A549 (cell line): ENCODE results near the gene WDR18. TPM values are rescaled to one million over a fixed set of nuclear protein-coding genes. Genes with fewer than 3 reads are reported as not detected.

ENCODE experiments used
- ATAC-seq, 2 experiments: fragments of 200-7000 bp in 1 of 2; fragments of >200 bp in 1 of 2; cut with Nextera tagmentation in 1 of 2; cut with Tn5 transposase in 1 of 2; 3 replicates each; pipeline versions ENCODE4 v1.8.0 to v1.9.1; 2018 to 2020; ENCODE audit warnings: mild to moderate bottlenecking in 1 of 2, moderate library complexity in 1 of 2
- CTCF ChIA-PET: fragments of 300-600 bp; sonication (Branson Sonifier 250); formaldehyde crosslinking; extraction: SDS; loops from one replicate; lab custom pipeline; 2021; ENCODE audit warnings: antibody characterized with exemption, inconsistent platforms; lab: Yijun Ruan, JAX
- POLR2A ChIA-PET: fragments of 350-600 bp; formaldehyde crosslinking; extraction: SDS; loops from one replicate; lab custom pipeline; 2021; ENCODE audit warnings: antibody characterized with exemption, inconsistent platforms; lab: Yijun Ruan, JAX
- DNase-seq, 2 experiments: peaks; one replicate each; pipeline versions ENCODE4 v3.0.0 to v3.0.0-alpha.2; 2011 to 2016; ENCODE audit warnings: low read depth in 1 of 2, low spot score in 1 of 2
- FAIRE-seq: peaks from 2 replicates; lab custom pipeline; 2011; peaks lifted over from hg19 to GRCh38; lab: Jason Lieb, UNC
- H3K27ac ChIP-seq, 2 experiments: fragments of >200 bp; sonication (Bioruptor Twin); formaldehyde crosslinking; 3 replicates each; pipeline ENCODE4 v1.5.1; 2016 to 2017
- H3K4me1 ChIP-seq: fragments of >200 bp; sonication (Bioruptor Twin); formaldehyde crosslinking; 3 replicates; pipeline ENCODE4 v1.6.1; 2016
- H3K4me2 ChIP-seq: fragments of >200 bp; sonication (Bioruptor Twin); formaldehyde crosslinking; 3 replicates; pipeline ENCODE4 v1.6.1; 2016
- H3K4me3 ChIP-seq: fragments of >200 bp; sonication (Bioruptor Twin); formaldehyde crosslinking; 3 replicates; pipeline ENCODE4 v1.5.1; 2016
- H3K9me3 ChIP-seq: fragments of >200 bp; sonication (Bioruptor Twin); formaldehyde crosslinking; 3 replicates; pipeline ENCODE4 v1.6.1; 2016
- CHD4 ChIP-seq: fragments of 200-600 bp; sonication (generic); IDR thresholded peaks from 2 replicates; pipeline ENCODE4 v1.6.1; 2016; ENCODE audit warnings: antibody characterized with exemption, mild to moderate bottlenecking, borderline replicate concordance
- CTCF ChIP-seq: fragments of >200 bp; sonication (Bioruptor Twin); formaldehyde crosslinking; IDR thresholded peaks from 3 replicates; pipeline ENCODE4 v1.5.1; 2016
- GATA3 ChIP-seq: IDR thresholded peaks from 2 replicates; pipeline ENCODE4 v1.6.1; 2012; ENCODE audit warnings: borderline replicate concordance
- HOXB13 ChIP-seq: fragments of 250-450 bp; sonication (Bioruptor Pico); IDR thresholded peaks from 2 replicates; pipeline ENCODE4 v1.5.0; 2020; ENCODE audit warnings: low read depth, mild to moderate bottlenecking, moderate library complexity
- HOXB5 ChIP-seq: fragments of 250-450 bp; sonication (Bioruptor Pico); IDR thresholded peaks from 2 replicates; pipeline ENCODE4 v1.5.0; 2020; ENCODE audit warnings: mild to moderate bottlenecking, moderate library complexity
- JUN ChIP-seq, 2 experiments: fragments of >200 bp; sonication (Bioruptor Twin); formaldehyde crosslinking; IDR thresholded peaks; 2 replicates in 1 of 2; 3 replicates in 1 of 2; pipeline ENCODE4 v1.6.1; 2016 to 2017
- KDM1A ChIP-seq: fragments of 200-600 bp; sonication (generic); IDR thresholded peaks from 2 replicates; pipeline ENCODE4 v1.6.1; 2016; ENCODE audit warnings: low read depth, mild to moderate bottlenecking
- MAX ChIP-seq: IDR thresholded peaks from 2 replicates; pipeline ENCODE4 v1.6.1; 2012
- MYC ChIP-seq: IDR thresholded peaks from 2 replicates; pipeline ENCODE4 v1.6.1; 2012; ENCODE audit warnings: mild to moderate bottlenecking, inconsistent platforms, low read length, improper control_type of control experiment, borderline replicate concordance
- POLR2A ChIP-seq: IDR thresholded peaks from 2 replicates; pipeline ENCODE4 v1.6.1; 2012; ENCODE audit warnings: mild to moderate bottlenecking, low read length
- ZFP36 ChIP-seq: fragments of 450-650 bp; IDR thresholded peaks from 2 replicates; pipeline ENCODE4 v1.6.1; 2014; ENCODE audit warnings: borderline replicate concordance; ENCODE audit not compliant: partially characterized antibody
- WGBS: methylation state at CpG from one replicate; pipeline ENCODE4 v1.1.6; 2017; ENCODE audit errors: missing lambda C conversion rate; 5-methylcytosine and 5-hydroxymethylcytosine counted together
- polyA plus RNA-seq, 4 experiments: library from polyadenylated mRNA; depleted of rRNA in 3 of 4; stranded (reverse); fragments of >200 nt; fragmentation: RNase III in 1 of 4; extraction: RNeasy Plus Mini Kit Qiagen cat#74134 plus additional on column Dnase treatment in 1 of 4; gene quantifications; 2 replicates in 3 of 4; 3 replicates in 1 of 4; pipeline ENCODE4 v1.2.3, GENCODE V29; 2011 to 2017
- TF ChIP-seq, protein P1 (sequence below): IDR thresholded peaks from 2 replicates; pipeline ENCODE4 v1.6.1; 2012

The WDR18 gene
- polyA plus RNA-seq, 2 of the 4 experiments (the other 2 are of a cell fraction), result 23.8 to 48.9 TPM

GRCh38 chr19:1026783-1027649, 42.9 kb downstream of the WDR18 start:
- ChIA-PET CTCF (interaction anchor here (1.3 to 2.7 kb wide), 4 partner anchors 12 to 217 kb away, joined by 3 to 12 read pairs (median 4); partner anchors contain the start of gene ABCA7), POLR2A (interaction anchor here (1.5 kb wide), 1 partner anchor 13 kb away, joined by 6 read pairs; the partner anchor contains the start of gene ABCA7)
- peak overlapping the region; percentile 87 for H3K4me3 ChIP-seq
- peak; percentile 30 to 41; a peak in 4 of 6 replicates for ATAC-seq
- no peak for DNase-seq
- no peaks in the 10 kb centered on the region for H3K9me3 ChIP-seq
- H3K27ac ChIP-seq, result peak overlapping the region; percentile 92 to 100
- H3K4me1 ChIP-seq, result peaks cover 13% of the 10 kb centered on the region; the same call in 1 of the 3 replicates
- FAIRE-seq, result no peak
- peak overlapping the region; percentile 96 for H3K4me2 ChIP-seq
- WGBS, result under 1% methylated on average over 16 of the region's 36 CpGs
- TF ChIP-seq CHD4 (0 out of 2 replicates have a peak, but pooled peaks have one; percentile 28), HOXB13 (CRISPR knock-in tag) (no peak), KDM1A (no peak), MAX (no peak), MYC (no peak), ZFP36 (peak; percentile 38), CTCF (no peak)
- TF ChIP-seq, protein P1, sequence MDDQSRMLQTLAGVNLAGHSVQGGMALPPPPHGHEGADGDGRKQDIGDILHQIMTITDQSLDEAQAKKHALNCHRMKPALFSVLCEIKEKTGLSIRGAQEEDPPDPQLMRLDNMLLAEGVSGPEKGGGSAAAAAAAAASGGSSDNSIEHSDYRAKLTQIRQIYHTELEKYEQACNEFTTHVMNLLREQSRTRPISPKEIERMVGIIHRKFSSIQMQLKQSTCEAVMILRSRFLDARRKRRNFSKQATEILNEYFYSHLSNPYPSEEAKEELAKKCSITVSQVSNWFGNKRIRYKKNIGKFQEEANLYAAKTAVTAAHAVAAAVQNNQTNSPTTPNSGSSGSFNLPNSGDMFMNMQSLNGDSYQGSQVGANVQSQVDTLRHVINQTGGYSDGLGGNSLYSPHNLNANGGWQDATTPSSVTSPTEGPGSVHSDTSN, result no peak

DNA sequence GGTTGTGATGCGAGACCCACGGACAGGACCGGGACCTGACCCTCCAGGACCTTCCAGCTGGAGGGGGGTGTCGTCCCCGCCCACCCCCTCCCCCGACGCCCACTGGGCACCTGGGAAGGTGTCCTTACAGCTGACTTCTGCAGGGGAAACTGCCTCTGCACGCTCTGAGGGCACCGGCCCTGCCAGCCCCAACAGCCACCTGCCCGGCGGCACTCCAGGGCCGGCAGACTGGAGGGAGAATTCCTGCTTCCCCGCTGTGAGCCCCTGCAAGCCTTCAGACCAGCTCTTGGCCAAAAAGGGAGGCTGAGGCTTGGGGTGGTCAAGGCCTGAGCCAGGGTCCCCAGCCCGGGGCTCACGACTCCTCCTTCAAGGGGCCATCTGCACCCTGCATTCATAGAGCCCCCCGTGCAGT, 43.5 kb downstream of the WDR18 start:
- Histone ChIP-seq H3K27ac (peak overlapping the region; percentile 92 to 100), H3K4me3 (peak overlapping the region; percentile 87), H3K9me3 (no peaks in the 10 kb centered on the region), H3K4me2 (peak overlapping the region; percentile 96), H3K4me1 (peaks cover 13% of the 10 kb centered on the region; the same call in 1 of the 3 replicates)
- CTCF ChIA-PET, result interaction anchor here (1.0 to 2.7 kb wide), 3 partner anchors 11 to 216 kb away, joined by 3 to 12 read pairs (median 3); partner anchors contain the start of gene ABCA7
- ATAC-seq (peak; percentile 36 to 44; a peak in 3 of 6 replicates), FAIRE-seq (no peak), DNase-seq (no peak)
- 0% methylated on average over 3 of the region's 16 CpGs for WGBS
- TF ChIP-seq GATA3, result no peak
- POLR2A ChIA-PET, result interaction anchor here (1.4 kb wide), 1 partner anchor 14 kb away, joined by 3 read pairs; no protein-coding TSS in a partner anchor

GRCh38 chr19:1028062-1028926, 44.1 kb downstream of the WDR18 start:
- TF ChIP-seq ZFP36 (peak; percentile 67), POLR2A (0 out of 2 replicates have a peak, but pooled peaks have one; percentile 15), HOXB5 (no peak), JUN (IDR thresholded peaks at IDR 0.05) (peak in 1 of 2 experiments; percentile 38; a peak in 1 of 5 replicates)
- 0% methylated on average over 9 of the region's 58 CpGs for WGBS
- ChIA-PET POLR2A (interaction anchor here (1.4 to 1.6 kb wide), 2 partner anchors 12 to 13 kb away, joined by 3 to 7 read pairs; partner anchors contain the start of gene ABCA7), CTCF (interaction anchor here (1.0 to 2.7 kb wide), 5 partner anchors 11 to 107 kb away, joined by 3 to 12 read pairs (median 3); partner anchors contain the start of gene ABCA7)
- peak; percentile 43 to 68 for DNase-seq
- H3K4me2 ChIP-seq, result peak overlapping the region; percentile 96
- ATAC-seq, result peak; percentile 55 to 69
- FAIRE-seq, result no peak
- H3K27ac ChIP-seq, result peak overlapping the region; percentile 92 to 100
- peaks cover 13% of the 10 kb centered on the region; the same call in 1 of the 3 replicates for H3K4me1 ChIP-seq
- H3K4me3 ChIP-seq, result peak overlapping the region; percentile 87
- no peaks in the 10 kb centered on the region for H3K9me3 ChIP-seq
